Fibroblast of mammary gland (primary cell): ENCODE results near the gene ACCS.
A peak's percentile ranks its signal among the peaks of the same experiment; 100 is the strongest.

Experiments used
- DNase-seq: peaks from one replicate; pipeline ENCODE4 v3.0.0-alpha.2; 2010; ENCODE audit warnings: low read depth
- H3K4me3 ChIP-seq: 2 replicates; pipeline ENCODE4 v1.5.1; 2011; ENCODE audit warnings: low read depth, mild to moderate bottlenecking, low read length, moderate library complexity; ENCODE audit not compliant: control insufficient read depth
- TF ChIP-seq, protein P1 (sequence below): conservative IDR thresholded peaks from 2 replicates; pipeline ENCODE4 v1.5.1; 2011; ENCODE audit warnings: low read depth, low read length, inconsistent platforms; ENCODE audit not compliant: control insufficient read depth, insufficient read depth

The ACCS gene

DNA sequence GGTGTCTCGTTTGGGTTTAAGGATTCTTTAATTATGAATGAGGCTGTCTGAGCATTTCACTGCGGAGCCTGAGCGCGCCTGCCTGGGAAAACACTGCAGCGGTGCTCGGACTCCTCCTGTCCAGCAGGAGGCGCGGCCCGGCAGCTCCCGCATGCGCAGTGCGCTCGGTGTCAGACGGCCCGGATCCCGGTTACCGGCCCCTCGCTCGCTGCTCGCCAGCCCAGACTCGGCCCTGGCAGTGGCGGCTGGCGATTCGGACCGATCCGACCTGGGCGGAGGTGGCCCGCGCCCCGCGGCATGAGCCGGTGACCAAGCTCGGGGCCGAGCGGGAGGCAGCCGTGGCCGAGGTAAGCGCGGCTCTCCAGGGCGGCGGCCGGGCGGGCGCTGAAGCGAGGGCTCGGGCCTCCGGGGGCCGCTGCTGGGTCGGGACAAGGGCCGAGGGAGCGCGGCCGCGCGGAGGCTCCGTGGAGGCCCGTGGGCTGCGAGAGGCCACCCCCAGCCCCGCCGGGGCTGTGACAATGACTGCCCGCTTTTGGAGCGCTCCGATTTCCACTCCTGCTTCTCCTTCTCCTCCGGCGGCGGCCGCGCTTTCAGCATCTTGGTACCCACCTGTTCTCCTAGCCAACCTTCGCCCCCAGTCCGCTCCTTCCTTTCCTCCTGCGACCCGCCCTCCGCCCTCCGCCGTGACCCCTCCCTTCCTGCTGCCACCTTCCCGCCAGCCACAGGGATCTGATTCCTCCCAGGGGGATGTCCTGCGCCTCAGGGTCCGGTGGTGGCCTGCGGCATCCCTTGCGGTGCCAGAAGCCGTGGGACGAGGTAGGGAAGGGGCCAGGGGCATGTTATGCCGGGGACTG, 29.7 kb downstream of the ACCS start, which contains the start of gene EXT2:
Gene EXT2, plus strand, starts transcription at position 173 of the 854 bp plus-strand sequence. CDS start 12,035 bp downstream, outside the sequence.
- TF ChIP-seq, protein P1, sequence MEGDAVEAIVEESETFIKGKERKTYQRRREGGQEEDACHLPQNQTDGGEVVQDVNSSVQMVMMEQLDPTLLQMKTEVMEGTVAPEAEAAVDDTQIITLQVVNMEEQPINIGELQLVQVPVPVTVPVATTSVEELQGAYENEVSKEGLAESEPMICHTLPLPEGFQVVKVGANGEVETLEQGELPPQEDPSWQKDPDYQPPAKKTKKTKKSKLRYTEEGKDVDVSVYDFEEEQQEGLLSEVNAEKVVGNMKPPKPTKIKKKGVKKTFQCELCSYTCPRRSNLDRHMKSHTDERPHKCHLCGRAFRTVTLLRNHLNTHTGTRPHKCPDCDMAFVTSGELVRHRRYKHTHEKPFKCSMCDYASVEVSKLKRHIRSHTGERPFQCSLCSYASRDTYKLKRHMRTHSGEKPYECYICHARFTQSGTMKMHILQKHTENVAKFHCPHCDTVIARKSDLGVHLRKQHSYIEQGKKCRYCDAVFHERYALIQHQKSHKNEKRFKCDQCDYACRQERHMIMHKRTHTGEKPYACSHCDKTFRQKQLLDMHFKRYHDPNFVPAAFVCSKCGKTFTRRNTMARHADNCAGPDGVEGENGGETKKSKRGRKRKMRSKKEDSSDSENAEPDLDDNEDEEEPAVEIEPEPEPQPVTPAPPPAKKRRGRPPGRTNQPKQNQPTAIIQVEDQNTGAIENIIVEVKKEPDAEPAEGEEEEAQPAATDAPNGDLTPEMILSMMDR = peak; percentile 69
- peak within 1 kb of the TSS; percentile 75 for H3K4me3 ChIP-seq
- peak; percentile 72 for DNase-seq

DNA sequence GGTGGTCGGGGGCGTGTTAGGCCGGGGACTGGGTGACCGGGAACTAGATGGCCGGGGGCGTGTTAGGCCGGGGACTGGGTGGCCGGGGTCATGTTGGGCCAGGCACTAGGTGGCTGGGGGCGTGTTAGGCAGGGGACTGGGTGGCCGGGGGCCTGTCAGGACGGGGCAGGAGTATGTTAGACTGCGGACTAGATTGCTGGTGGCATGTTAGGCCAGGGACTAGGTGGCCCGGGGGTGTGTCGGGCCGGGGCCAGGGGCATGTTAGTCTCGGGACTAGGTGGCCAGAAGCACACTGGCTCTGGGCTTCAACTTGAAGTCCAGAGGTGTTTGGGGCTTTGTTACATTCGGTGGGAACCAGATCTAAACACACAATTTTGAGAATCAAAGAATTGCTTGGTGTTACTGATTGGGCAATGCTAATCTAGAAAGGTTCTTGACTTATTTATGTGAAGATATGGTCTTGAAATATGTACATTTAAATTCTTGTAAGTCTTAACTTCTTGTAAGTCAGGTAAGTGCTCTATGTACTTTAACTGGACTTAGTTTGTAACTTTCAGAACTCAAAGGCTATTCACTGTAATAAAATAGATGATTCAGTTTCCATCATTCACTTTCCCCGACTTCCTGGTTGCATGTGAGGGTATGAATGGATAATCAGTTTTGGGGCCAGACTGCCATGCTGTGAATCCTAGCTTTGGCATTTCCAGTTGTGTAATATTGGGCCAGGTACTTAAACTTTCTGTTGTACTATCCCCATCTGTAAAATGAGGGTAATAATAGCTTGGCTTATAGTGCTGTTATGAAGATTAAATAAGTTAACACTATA, 30.5 kb downstream of the ACCS start:
- DNase-seq = peak; percentile 41

DNA sequence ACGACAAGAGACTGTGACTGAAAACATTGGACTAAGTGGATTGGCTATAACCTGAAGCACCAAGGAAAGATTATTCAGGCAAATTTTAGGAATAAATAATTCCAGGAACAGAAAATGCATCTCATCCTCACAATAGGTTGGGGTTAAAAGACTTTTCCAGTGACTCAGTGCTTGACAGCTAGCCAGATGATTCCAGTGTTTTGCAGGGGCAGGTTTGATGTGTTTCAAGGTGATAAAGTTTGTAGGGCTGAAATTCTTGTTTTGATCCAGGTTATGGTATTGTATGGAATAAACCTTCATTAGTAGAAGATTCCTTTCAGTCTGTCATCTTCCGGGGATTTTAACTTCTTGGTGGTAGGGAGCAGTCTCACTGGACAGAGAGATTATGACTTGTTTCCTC, 31.8 kb downstream of the ACCS start:
- DNase-seq = peak; percentile 22
- H3K4me3 ChIP-seq = no peak overlapping the region
- TF ChIP-seq, protein P1 = no peak

More for the DNA sequence above, 30.5 kb downstream of the ACCS start:
- TF ChIP-seq, protein P1 = no peak
- peak overlapping the region; percentile 75 for H3K4me3 ChIP-seq

DNA sequence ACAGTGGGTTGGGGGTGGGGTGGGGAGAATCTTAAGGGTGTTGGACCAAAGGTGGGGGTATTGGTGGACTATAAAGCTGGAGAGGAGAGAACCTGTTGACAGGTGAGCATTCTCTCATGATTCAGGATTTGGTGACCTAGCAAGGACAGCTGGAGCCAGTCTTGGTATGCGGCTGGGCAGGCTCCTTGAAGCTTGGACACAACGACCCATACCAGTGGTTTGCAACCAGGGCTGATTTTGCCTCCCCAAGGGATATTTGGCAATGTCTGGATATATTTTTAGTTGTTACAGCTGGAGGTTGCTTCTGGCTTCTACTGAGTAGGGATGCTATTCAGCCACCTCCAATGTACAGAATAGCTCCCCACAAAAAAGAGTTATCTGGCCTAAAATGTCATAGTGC, 35.0 kb downstream of the ACCS start:
- no peak for DNase-seq
- H3K4me3 ChIP-seq = no peak overlapping the region
- TF ChIP-seq, protein P1 = no peak

DNA sequence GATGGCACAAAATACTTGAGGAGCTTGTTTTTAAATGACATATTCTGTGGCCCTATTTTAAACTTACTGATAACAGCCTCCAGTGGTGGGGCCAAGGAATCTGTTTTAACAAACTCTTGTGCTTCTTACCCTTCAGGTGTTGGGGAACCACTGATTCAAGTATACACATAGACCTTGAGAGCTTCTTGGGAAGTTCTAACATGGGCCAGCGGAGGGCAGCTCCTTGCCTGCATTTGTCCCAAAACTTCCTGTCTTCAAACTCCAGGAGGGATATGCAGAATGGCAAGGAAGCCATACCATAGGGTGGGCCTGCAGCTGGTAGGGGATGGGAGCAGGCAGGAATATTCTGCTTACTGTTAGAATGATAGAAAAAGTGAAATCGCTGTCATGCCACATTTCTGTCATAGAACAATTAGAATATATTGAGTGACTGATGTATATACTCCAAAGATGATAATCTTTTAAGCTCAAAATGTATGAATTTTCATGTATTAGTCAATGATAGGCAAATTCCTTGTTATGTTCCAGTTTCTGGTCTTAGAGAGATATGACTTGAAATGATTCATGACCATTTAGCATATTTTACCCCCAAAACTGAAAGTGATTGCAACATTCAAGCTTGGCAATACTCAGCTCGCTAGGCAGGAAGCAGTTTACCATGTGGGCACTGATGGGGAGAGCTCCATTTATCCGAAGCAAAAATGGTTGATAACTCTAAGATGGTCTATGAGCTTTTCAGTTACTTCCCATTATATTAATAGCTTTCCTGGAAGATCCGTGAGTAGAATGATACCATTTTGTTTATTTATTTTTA, 38.6 kb downstream of the ACCS start:
- DNase-seq = no peak
- no peak overlapping the region for H3K4me3 ChIP-seq

DNA sequence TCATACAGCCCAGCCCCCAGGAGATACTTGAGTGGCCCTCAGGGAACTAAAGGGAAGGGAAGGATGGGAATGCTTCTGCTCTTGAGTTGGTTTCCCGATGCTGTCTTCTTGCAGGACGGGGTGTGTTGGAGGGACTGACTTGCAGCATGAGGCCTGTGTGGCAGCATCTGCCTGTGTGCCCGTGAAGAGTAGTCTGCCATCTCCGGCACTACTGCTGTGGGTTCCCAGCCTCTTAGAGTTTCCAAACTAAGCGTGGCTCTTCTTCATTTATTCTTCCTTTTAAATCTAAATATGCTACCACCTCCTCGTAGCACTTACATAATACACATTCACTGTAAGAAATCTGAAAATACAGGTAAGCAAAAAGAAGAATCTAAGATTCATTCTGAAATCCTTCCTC, 42.2 kb downstream of the ACCS start:
- TF ChIP-seq, protein P1 = no peak
- DNase-seq = no peak
- no peak overlapping the region for H3K4me3 ChIP-seq

More for the DNA sequence above, 38.6 kb downstream of the ACCS start:
- TF ChIP-seq, protein P1 = peak; percentile 10
